OCI-LY3 (cell line): ENCODE results near the gene ADRA1B.

Experiments
- EZH2phosphoT487 ChIP-seq: fragments of 200-600 bp; shearing (Covaris generic); IDR thresholded peaks from 2 replicates; pipeline ENCODE4 v1.6.1; 2018; ENCODE audit warnings: antibody characterized with exemption, mixed run types, low read depth
- TF ChIP-seq, protein P1 (sequence below): fragments of 200-600, 300-600 bp; sonication (generic); IDR thresholded peaks from 2 replicates; pipeline ENCODE4 v1.5.1; 2014; ENCODE audit warnings: antibody characterized with exemption, low read length, low read depth

DNA sequence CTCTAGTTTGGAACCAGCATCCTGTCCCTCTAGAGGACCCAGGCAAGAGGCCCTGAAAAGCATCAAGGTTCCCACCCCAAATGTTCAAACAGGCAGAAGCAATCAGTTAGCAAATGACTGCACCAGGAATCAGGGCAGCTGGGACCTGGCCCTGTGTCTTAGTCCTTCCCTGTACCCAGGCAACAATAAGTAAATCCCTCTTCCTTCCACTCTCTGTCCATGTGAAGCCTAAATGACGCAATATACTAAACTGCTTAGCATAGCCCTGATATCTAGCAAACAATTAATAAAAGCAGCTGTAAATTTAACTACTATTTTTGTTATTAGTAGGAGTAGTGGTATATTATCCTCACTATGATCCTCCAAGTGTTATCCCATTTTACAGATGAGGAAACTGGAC, 13.2 kb upstream of the ADRA1B start:
- TF ChIP-seq, protein P1, sequence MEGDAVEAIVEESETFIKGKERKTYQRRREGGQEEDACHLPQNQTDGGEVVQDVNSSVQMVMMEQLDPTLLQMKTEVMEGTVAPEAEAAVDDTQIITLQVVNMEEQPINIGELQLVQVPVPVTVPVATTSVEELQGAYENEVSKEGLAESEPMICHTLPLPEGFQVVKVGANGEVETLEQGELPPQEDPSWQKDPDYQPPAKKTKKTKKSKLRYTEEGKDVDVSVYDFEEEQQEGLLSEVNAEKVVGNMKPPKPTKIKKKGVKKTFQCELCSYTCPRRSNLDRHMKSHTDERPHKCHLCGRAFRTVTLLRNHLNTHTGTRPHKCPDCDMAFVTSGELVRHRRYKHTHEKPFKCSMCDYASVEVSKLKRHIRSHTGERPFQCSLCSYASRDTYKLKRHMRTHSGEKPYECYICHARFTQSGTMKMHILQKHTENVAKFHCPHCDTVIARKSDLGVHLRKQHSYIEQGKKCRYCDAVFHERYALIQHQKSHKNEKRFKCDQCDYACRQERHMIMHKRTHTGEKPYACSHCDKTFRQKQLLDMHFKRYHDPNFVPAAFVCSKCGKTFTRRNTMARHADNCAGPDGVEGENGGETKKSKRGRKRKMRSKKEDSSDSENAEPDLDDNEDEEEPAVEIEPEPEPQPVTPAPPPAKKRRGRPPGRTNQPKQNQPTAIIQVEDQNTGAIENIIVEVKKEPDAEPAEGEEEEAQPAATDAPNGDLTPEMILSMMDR, result no peak
- no peak for TF ChIP-seq EZH2phosphoT487
